HL-60 (cell line): Measurements from ENCODE around the gene TBC1D17.

Experiments
- DNase-seq, 2 experiments: peaks; one replicate each; pipeline ENCODE4 v3.0.0-alpha.2; 2010 to 2020; ENCODE audit warnings: low read depth in 1 of 2, low spot score in 1 of 2
- H3K27ac ChIP-seq: fragments of 250-450 bp; sonication (Bioruptor Pico); replicated peaks from 2 replicates; pipeline ENCODE4 v1.5.1; 2020; ENCODE audit warnings: mild to moderate bottlenecking, moderate library complexity
- H3K27me3 ChIP-seq: fragments of 250-450 bp; sonication (Bioruptor Pico); 2 replicates; pipeline ENCODE4 v1.5.1; 2021; ENCODE audit warnings: mild to moderate bottlenecking, moderate library complexity; ENCODE audit not compliant: insufficient read depth, poor library complexity, severe bottlenecking
- H3K4me3 ChIP-seq: replicated peaks from 2 replicates; pipeline ENCODE4 v1.5.1; 2011; ENCODE audit warnings: mild to moderate bottlenecking, control low read depth, low read length; ENCODE audit not compliant: insufficient read depth
- GABPA ChIP-seq: IDR thresholded peaks from 2 replicates; pipeline ENCODE4 v1.6.1; 2012; ENCODE audit warnings: low read depth
- POLR2AphosphoS5 ChIP-seq: IDR thresholded peaks from 2 replicates; pipeline ENCODE4 v1.6.1; 2012; ENCODE audit warnings: low read depth
- SPI1 ChIP-seq: IDR thresholded peaks from 2 replicates; pipeline ENCODE4 v1.6.1; 2012; ENCODE audit warnings: low read depth, mild to moderate bottlenecking, borderline replicate concordance
- TF ChIP-seq, protein P1 (sequence below): IDR thresholded peaks from 2 replicates; pipeline ENCODE4 v1.6.1; 2012; ENCODE audit warnings: low read depth; ENCODE audit not compliant: insufficient replicate concordance
- TF ChIP-seq, protein P2 (sequence below): IDR thresholded peaks from one replicate; pipeline ENCODE4 v1.5.1; 2011; ENCODE audit warnings: low read length, control low read depth, inconsistent platforms; ENCODE audit not compliant: insufficient read depth

The TBC1D17 gene

DNA sequence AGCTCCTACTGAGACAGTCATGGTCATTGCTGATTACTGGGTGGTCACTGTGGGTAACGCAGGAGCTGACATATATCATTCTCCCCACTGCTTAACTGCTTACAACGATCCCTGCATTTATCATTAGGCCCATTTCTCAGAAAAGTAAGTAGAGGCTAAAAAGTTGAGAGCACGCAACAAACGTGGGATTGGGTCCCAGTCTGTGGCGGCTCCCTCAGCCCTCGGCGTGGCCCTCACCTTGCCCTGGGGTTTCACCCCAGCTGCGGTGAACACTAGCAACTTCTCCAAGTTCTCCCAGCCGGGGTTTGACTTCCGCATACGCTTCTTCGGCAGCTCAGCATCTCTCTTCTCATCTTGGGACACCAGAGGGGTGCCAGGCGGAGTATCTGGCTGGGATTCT lies 12.6 kb upstream of the TBC1D17 start:
- peak in 1 of 2 experiments; percentile 84 for DNase-seq
- H3K27me3 ChIP-seq, result no peaks in the 10 kb centered on the region
- peak overlapping the region; percentile 21 for H3K27ac ChIP-seq
- TF ChIP-seq GABPA, result no peak
- peak; percentile 74; the same call in 1 of the 2 replicates for TF ChIP-seq SPI1
- H3K4me3 ChIP-seq, result peak overlapping the region; percentile 28

DNA sequence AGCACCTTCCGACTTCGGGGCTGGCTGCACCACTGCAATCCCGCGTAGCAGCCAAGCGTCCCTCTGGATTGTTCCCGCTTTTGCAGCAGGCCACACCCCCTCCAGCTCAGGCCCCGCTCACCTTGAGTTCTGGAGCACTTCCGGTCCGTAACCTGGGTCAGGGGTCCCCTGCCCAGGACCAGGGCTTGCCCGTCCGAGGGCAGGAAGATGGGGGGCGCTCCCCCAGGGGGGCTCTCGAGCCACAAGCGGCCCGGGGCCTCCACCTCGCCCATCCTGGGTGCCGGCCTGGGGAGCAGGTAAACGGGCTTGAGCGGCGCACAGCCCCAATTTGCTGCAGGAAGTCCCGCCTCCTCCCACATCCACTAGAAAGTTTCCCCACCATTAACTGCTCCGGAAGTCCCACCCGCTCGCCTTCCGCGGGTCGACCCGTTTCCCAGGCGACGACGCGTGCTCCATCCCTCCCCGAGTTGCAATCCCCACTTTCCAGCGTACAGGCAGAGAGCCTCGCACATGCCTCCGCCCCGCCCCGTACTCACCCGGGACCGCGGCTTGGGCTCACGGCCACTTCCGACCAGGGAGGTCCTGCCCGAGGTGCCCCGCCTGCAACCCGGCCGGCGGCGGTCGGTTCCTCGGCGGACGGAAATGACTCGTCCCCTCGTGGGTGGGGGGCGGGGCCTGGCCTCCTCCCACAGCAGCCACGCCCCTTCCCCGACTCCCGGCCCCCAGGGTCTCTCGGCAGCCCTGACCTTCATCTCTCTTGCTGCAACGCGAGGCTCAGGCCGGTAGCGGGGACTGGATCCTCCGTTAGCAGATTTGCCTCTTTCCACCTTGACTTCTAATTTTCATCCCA lies 10.3 kb upstream of the TBC1D17 start, which contains the start of gene PNKP:
Gene PNKP, minus strand, starts transcription at position 644 of the 850 bp plus-strand sequence. Its CDS starts 372 bp downstream, at position 272.
- Histone ChIP-seq H3K27me3 (no peaks in the 10 kb centered on the region), H3K4me3 (peak within 1 kb of the TSS; percentile 82), H3K27ac (peak within 1 kb of the TSS; percentile 85)
- peak; percentile 91 for TF ChIP-seq GABPA
- TF ChIP-seq POLR2AphosphoS5, result peak; percentile 73; the same call in 1 of the 2 replicates
- no peak for TF ChIP-seq SPI1
- TF ChIP-seq, protein P1, sequence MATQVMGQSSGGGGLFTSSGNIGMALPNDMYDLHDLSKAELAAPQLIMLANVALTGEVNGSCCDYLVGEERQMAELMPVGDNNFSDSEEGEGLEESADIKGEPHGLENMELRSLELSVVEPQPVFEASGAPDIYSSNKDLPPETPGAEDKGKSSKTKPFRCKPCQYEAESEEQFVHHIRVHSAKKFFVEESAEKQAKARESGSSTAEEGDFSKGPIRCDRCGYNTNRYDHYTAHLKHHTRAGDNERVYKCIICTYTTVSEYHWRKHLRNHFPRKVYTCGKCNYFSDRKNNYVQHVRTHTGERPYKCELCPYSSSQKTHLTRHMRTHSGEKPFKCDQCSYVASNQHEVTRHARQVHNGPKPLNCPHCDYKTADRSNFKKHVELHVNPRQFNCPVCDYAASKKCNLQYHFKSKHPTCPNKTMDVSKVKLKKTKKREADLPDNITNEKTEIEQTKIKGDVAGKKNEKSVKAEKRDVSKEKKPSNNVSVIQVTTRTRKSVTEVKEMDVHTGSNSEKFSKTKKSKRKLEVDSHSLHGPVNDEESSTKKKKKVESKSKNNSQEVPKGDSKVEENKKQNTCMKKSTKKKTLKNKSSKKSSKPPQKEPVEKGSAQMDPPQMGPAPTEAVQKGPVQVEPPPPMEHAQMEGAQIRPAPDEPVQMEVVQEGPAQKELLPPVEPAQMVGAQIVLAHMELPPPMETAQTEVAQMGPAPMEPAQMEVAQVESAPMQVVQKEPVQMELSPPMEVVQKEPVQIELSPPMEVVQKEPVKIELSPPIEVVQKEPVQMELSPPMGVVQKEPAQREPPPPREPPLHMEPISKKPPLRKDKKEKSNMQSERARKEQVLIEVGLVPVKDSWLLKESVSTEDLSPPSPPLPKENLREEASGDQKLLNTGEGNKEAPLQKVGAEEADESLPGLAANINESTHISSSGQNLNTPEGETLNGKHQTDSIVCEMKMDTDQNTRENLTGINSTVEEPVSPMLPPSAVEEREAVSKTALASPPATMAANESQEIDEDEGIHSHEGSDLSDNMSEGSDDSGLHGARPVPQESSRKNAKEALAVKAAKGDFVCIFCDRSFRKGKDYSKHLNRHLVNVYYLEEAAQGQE, result no peak
- TF ChIP-seq, protein P2, sequence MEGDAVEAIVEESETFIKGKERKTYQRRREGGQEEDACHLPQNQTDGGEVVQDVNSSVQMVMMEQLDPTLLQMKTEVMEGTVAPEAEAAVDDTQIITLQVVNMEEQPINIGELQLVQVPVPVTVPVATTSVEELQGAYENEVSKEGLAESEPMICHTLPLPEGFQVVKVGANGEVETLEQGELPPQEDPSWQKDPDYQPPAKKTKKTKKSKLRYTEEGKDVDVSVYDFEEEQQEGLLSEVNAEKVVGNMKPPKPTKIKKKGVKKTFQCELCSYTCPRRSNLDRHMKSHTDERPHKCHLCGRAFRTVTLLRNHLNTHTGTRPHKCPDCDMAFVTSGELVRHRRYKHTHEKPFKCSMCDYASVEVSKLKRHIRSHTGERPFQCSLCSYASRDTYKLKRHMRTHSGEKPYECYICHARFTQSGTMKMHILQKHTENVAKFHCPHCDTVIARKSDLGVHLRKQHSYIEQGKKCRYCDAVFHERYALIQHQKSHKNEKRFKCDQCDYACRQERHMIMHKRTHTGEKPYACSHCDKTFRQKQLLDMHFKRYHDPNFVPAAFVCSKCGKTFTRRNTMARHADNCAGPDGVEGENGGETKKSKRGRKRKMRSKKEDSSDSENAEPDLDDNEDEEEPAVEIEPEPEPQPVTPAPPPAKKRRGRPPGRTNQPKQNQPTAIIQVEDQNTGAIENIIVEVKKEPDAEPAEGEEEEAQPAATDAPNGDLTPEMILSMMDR, result no peak
- DNase-seq, result peak; percentile 82 to 90

DNA sequence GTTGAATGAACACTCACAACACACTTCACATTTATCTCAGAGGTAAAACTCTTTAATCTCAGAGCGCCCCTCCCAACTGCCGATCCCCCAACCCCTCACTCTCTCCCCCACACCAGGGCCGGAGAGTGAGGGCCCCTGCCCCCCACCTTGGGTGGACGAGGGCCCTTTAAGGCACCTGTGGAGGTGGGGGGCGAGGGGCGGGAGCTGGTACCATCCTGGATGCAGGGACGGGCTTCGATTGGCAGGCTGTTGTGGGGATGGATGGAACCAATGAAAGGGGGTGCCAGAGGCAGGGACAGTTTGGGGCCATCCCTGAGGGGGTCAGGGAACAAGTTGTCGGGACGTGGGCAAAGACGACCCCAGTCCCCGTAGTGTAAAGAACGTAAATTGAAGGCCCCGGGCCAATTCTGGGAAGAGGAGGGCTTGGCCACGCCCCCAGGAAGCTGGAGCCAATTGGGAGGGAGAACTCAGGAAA lies 8.5 kb upstream of the TBC1D17 start:
- no peak for DNase-seq
- peak overlapping the region; percentile 35 for H3K4me3 ChIP-seq
- no peak for TF ChIP-seq POLR2AphosphoS5
- TF ChIP-seq SPI1, result no peak
- TF ChIP-seq, protein P2, result no peak
- H3K27me3 ChIP-seq, result no peaks in the 10 kb centered on the region
- H3K27ac ChIP-seq, result peak overlapping the region; percentile 51

DNA sequence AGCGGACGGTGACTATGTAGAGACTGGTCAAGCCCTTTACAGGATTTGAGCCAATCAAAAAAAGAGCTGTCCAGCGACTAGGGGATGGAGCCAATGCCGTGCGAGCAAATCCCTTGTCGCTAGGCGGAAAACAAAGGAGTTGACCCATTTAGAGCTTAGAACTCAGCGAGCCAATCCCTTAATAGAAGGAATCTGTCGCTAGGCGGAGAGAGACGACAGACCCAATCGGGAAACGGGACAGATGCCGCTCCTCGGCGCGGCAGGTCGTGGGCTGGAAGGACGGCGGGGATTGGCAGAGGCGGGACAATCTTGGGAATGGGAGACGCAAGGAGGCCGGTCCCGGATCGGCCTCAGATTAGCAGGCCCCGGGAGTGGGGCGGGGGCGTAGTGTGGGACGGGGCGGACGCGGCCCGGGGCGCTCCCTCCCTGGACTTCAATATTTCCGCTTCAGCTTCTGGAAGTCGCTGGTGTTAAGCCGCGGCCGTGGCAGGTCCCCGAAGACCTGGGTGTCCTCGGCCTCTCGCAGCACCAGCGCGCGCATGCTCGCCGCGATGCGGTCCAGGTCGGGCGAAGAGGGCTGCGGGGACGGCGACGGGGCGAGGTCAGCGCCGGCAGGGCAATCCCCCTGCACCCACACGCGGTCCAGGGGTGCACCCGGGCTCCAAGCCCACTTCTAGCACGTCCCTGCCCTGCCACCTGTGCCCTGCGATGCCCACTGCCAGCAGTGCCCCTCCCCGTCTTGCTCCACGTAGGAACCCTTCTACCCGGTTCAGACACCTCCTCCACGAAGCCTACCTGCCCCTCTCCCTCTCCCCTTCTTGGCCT lies 7.8 kb upstream of the TBC1D17 start:
- peak; percentile 99 for DNase-seq
- Histone ChIP-seq H3K27ac (peak overlapping the region; percentile 64), H3K4me3 (peak overlapping the region; percentile 58), H3K27me3 (no peaks in the 10 kb centered on the region)
- TF ChIP-seq, protein P2, result no peak
- TF ChIP-seq SPI1 (no peak), GABPA (no peak), POLR2AphosphoS5 (peak; percentile 71)
- TF ChIP-seq, protein P1, result peak; percentile 26
